Left renal pelvis (tissue), 4 donors: ENCODE measurements around the gene DRICH1. TPM values are rescaled to one million over a fixed set of nuclear protein-coding genes. Genes with fewer than 3 reads are reported as not detected.
"Not testable (repeated sequence)": the region's sequence is repeated elsewhere in the genome, so short reads cannot be mapped to it uniquely, and the experiment has no call there.

Source experiments
- DNase-seq, 4 donors: peaks; one replicate each; pipeline ENCODE4 v3.0.0-alpha.2; 2013; ENCODE audit warnings: low read depth in 4 of 4, low spot score in 3 of 4
- polyA plus RNA-seq, 4 donors: library from polyadenylated mRNA; unstranded; fragments of 120-200 nt; gene quantifications; one replicate each; pipeline ENCODE4 v1.2.1, GENCODE V29; 2013; ENCODE audit not compliant: insufficient read length in 4 of 4

DRICH1 gene
- polyA plus RNA-seq, 4 donors: 0.75 to 3.7 (median 2.0) TPM

DNA sequence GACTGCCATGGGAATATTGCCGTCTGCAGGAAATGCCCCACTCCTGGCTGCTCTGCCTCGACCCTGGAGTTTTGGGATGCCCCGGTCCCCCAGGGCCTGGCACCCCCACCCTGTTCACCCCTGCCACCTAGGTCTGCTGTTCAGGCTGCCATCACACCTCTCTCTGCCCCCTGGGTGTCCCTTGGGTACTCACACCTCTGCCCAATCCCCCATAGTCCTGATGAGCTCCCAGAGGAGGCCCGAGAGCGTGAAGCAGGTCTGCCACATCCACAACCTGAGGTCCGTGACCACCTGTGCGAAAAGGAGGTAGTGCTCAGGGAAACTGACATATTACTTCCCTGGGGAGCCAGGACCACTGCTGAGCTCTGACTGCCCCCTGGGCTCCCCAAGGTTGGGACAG lies 20.2 kb upstream of the DRICH1 start:
- DNase-seq: no peak

DNA sequence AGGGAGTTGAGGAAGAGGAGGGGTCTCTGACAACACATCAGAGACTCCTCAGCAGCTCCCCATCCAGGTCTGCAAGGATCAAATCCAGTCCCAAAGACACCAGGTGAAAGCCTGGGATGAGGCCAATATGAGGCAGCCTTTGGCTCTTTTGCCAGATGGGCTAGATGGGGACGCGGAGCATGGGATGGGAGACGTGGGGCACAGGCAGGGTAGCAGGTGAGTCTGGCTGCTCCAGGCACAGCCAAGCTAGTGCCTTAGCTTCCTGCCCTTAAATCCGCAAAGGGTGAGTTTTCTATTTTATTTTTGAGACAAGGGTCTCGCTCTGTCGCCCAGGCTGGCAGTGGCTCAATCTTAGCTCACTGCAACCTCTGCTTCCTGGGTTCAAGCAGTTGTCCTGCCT lies 19.6 kb upstream of the DRICH1 start:
- no peak for DNase-seq

GRCh38 chr22:23649071-23649501 lies 17.0 kb upstream of the DRICH1 start:
- no peak for DNase-seq

GRCh38 chr22:23646526-23646925 lies 14.4 kb upstream of the DRICH1 start:
- DNase-seq: not testable (repeated sequence)

- DNase-seq: not testable (repeated sequence)
Observed at GRCh38 chr22:23640206-23640605, 8.1 kb upstream of the DRICH1 start.

- no peak for DNase-seq
Observed at GRCh38 chr22:23639661-23640060, 7.5 kb upstream of the DRICH1 start.

DNA sequence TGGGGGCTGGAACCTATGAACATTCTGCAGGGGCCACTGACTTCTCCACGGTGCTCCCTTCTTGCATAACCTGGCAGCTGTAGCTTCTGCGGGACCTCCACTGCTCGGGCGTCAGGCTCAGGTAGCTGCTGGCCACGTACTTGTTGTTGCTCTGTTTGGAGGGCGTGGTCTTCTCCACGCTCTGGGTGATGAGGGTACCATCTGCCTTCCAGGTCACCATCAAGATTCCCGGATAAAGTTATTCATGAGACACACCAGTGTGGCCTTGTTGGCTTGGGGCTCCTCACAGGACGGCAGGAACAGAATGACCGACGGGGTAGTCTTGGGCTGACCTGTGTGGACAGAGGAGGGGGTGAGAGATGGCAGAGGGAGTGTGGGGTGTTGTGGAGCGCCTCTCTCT lies 6.5 kb upstream of the DRICH1 start:
- no peak for DNase-seq

GRCh38 chr22:23635291-23635690 lies 3.2 kb upstream of the DRICH1 start:
- not testable (repeated sequence) for DNase-seq

- not testable (repeated sequence) for DNase-seq
Observed at GRCh38 chr22:23628056-23628743, 3.9 kb downstream of the DRICH1 start.

GRCh38 chr22:23627401-23628055 lies 4.6 kb downstream of the DRICH1 start:
- not testable (repeated sequence) for DNase-seq

- no peak for DNase-seq
Observed at GRCh38 chr22:23626286-23626975, 5.7 kb downstream of the DRICH1 start.

DNA sequence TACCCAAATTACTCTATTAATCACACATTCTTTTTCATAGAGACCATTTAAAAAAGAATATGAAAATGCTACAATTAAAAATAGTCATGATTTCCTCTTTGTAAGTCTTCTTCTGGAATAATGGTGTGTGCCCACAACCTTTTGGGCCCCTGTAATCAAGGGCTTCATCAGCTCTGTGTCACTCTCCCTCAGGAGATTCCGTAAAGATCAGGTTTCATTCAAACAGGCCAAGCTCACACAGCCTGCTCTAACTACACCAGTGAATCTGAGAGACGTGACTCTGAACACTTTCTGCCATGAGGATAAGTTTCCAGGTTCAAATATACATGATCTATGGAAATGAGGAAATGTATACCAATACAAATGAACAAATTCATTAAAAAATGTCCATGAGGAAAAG lies 9.5 kb downstream of the DRICH1 start:
- no peak for DNase-seq

GRCh38 chr22:23621916-23622315 lies 10.2 kb downstream of the DRICH1 start:
- DNase-seq: not testable (repeated sequence)

- no peak for DNase-seq
Observed at GRCh38 chr22:23621082-23621780, 10.9 kb downstream of the DRICH1 start.

DNA sequence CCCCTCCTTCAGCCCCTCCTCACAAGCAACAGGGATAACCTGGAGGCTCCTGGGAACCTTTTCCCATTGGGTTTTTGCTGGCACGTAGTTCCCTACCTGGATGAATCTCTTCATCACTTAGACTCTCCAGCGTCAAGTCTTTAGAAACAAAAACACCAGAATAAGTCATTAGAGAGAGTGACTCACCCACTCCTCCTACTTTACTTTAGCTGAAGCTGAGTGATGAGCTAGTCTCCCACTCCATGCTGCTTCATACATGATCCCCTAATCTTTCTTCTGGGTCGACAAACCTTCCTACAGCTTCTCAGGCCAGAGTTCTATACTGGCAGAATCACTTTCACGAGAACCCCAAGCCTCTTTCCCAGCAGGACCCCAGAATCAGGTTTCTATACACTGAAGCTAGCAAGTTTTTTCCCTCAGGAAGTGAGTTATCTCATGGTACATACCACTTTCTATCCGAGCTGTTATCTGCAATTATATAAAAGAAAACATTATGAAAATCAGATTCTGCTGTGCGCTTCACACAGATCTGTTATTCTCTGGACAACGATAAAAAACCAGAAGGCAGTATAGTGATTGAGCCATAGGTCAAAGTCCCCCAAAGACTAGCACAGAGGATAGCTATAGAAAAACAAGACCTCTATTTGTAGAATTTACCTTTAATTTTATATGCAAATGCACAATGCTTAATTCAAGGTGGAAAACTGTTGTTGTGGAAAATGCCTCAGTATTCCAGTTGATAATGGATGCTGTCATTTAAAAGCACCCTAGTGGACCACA lies 18.7 kb downstream of the DRICH1 start:
- no peak for DNase-seq

DNA sequence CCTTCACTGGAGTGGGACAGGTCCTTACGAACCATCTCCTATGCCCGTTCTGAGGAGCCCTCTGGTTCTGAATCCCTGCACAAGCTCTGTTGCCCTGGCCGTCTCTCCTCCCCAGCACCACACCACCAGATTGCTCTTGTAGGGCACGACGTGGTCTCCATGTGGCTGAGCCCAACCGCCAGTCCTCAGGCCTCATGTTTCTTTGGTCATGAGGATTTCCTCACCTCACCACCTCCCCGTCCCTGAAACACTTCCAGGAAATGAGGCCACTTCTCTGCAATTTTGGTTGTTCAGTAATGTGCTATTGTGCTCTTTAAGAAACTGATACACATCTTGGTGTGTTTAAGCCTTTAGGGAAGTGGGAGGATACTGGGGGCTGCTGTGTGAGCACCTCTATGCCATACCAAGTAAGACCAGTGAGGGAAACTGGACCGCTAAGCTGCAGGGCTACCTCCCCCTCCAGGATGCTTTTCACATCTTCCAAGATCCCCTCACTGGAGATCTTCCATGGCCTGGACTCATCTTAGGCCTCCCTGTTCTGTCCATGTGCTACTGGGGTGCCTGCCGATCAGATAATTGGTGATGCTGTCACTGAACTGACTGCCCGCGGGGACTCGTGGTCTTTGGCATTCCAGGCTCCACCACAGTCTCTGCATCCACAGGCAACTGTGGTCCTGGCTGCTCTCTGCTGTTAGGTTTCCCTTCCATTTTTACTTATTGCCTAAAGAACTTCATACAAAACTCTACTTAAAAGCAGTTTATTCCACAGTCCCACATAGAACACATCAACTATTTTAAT lies 21.9 kb downstream of the DRICH1 start:
- DNase-seq: no peak

DNA sequence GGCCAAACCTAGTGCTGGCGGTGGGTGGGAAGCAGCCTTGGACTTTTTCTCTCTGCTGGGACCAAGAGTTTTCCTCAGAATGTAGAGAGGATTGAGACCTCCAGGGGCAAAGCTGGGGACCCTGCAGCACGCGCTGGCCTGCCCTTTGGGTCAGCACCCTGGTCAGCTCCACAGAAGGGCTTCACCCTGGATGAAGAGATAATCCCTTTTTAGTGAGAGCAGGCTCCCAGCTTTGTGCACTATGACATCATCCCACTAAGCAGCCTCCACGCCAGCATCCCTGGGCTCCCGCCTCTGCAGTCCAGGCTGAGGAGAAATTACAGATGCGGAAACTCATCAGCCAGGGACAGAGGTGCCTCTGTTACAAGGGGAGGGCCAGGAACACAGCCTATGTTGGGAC lies 23.5 kb downstream of the DRICH1 start:
- peak in 1 of 4 donors; percentile 11 for DNase-seq

- DNase-seq: no peak
Observed at GRCh38 chr22:23606204-23607131, 25.7 kb downstream of the DRICH1 start.
